Caco-2 (cell line): ENCODE data around the gene NEAT1. TPM values are rescaled to one million over a fixed set of nuclear protein-coding genes. Genes with fewer than 3 reads are reported as not detected.

Source experiments
- BruUV-seq: library from RNA; stranded (reverse); fragments of 400-500 nt; replicated peaks from 2 replicates; lab custom pipeline; 2021; lab: Mats Ljungman, UMichigan
- CTCF ChIA-PET: fragments of 300-600 bp; sonication (Branson Sonifier 250); formaldehyde crosslinking; loops from one replicate; lab custom pipeline; 2022; ENCODE audit warnings: antibody characterized with exemption; lab: Charles Lee
- POLR2A ChIA-PET: fragments of 300-600 bp; sonication (Branson Sonifier 250); formaldehyde crosslinking; loops from one replicate; lab custom pipeline; 2022; ENCODE audit warnings: antibody characterized with exemption; lab: Charles Lee
- DNase-seq, 2 experiments: peaks; one replicate each; pipeline versions ENCODE4 v3.0.0 to v3.0.0-alpha.2; 2020 to 2022
- H3K27me3 ChIP-seq: replicated peaks from 2 replicates; pipeline ENCODE4 v1.6.0; 2011; ENCODE audit warnings: low read length; ENCODE audit not compliant: control insufficient read depth, insufficient read depth
- H3K36me3 ChIP-seq: 2 replicates; pipeline ENCODE4 v1.5.1; 2011; ENCODE audit warnings: low read length; ENCODE audit not compliant: control insufficient read depth, insufficient read depth
- H3K4me1 ChIP-seq: fragments of 250-450 bp; sonication (Bioruptor Pico); 2 replicates; pipeline ENCODE4 v1.5.1; 2020; ENCODE audit warnings: mild to moderate bottlenecking
- H3K4me3 ChIP-seq: 2 replicates; pipeline ENCODE4 v1.5.1; 2011; ENCODE audit warnings: low read depth, mild to moderate bottlenecking, control low read depth, low read length
- H3K9me3 ChIP-seq: fragments of 250-450 bp; sonication (Bioruptor Pico); 2 replicates; pipeline ENCODE4 v1.5.1; 2020; ENCODE audit warnings: mild to moderate bottlenecking, moderate library complexity
- H3K27ac Mint-ChIP-seq: one replicate; pipeline ENCODE4 v1.8.0; 2022; ENCODE audit warnings: mixed read lengths; ENCODE audit not compliant: unreplicated experiment
- H3K27me3 Mint-ChIP-seq: one replicate; pipeline ENCODE4 v1.8.0; 2022; ENCODE audit warnings: mixed read lengths; ENCODE audit not compliant: insufficient read depth, unreplicated experiment
- H3K36me3 Mint-ChIP-seq: one replicate; pipeline ENCODE4 v1.8.0; 2022; ENCODE audit warnings: mild to moderate bottlenecking, mixed read lengths; ENCODE audit not compliant: insufficient read depth, unreplicated experiment
- H3K4me1 Mint-ChIP-seq: one replicate; pipeline ENCODE4 v1.8.0; 2022; ENCODE audit warnings: low read depth, mixed read lengths; ENCODE audit not compliant: unreplicated experiment
- H3K4me3 Mint-ChIP-seq: one replicate; pipeline ENCODE4 v1.8.0; 2022; ENCODE audit warnings: mild to moderate bottlenecking, moderate library complexity, mixed read lengths; ENCODE audit not compliant: unreplicated experiment
- H3K9me3 Mint-ChIP-seq: one replicate; pipeline ENCODE4 v1.8.0; 2022; ENCODE audit warnings: mixed read lengths; ENCODE audit not compliant: unreplicated experiment
- CTCF ChIP-seq, 2 experiments: fragments of 200-600 bp in 1 of 2; IDR thresholded peaks; 1 replicate in 1 of 2; 2 replicates in 1 of 2; pipeline versions ENCODE4 v1.5.1 to v1.8.0; 2011 to 2022; ENCODE audit warnings: antibody characterized with exemption in 1 of 2, control low read depth in 1 of 2, inconsistent platforms in 1 of 2, low read depth in 1 of 2, low read length in 1 of 2, mild to moderate bottlenecking in 1 of 2, moderate library complexity in 1 of 2; ENCODE audit not compliant: insufficient read depth in 1 of 2, severe bottlenecking in 1 of 2, unreplicated experiment in 1 of 2
- intact Hi-C: fragments of 100-400 bp; cut with micrococcal nuclease; formaldehyde crosslinking; loops from one replicate; pipeline ENCODE4 v1.10.0; 2022; ENCODE audit not compliant: unreplicated experiment
- total RNA-seq: library from RNA; stranded (reverse); gene quantifications from 2 replicates; pipeline ENCODE4 v1.2.3, GENCODE V29; 2022

NEAT1 gene
- total RNA-seq, 1 experiment from 2014 or later = 254 TPM

GRCh38 chr11:65399845-65400244 lies 22.8 kb upstream of the NEAT1 start:
- intact Hi-C loops = no loop called here
- POLR2A ChIA-PET = interaction anchor here (0.5 kb wide), 1 partner anchor 94 kb away, joined by 3 read pairs; no protein-coding TSS in a partner anchor
- H3K27ac Mint-ChIP-seq = no peak overlapping the region
- peaks cover 71% of the 10 kb centered on the region for H3K36me3 Mint-ChIP-seq
- peaks cover 4% of the 10 kb centered on the region for H3K4me1 Mint-ChIP-seq
- H3K27me3 Mint-ChIP-seq = no peaks in the 10 kb centered on the region
- CTCF ChIA-PET = interaction anchor here (0.6 kb wide), 1 partner anchor 173 kb away, joined by 3 read pairs; the partner anchor contains the start of gene FAM89B
- no peaks in the 10 kb centered on the region for H3K27me3 ChIP-seq
- H3K36me3 ChIP-seq = peaks cover 4% of the 10 kb centered on the region
- no peak overlapping the region for H3K4me3 Mint-ChIP-seq
- no TSS peak for BruUV-seq
- H3K4me1 ChIP-seq = 0 out of 2 replicates have a peak, but pooled peaks cover 3% of the 10 kb centered on the region
- no peaks in the 10 kb centered on the region for H3K9me3 Mint-ChIP-seq
- TF ChIP-seq CTCF (IDR thresholded peaks at IDR 0.05; ENCODE audit: insufficient read depth in 1 of 2, low read depth in 1 of 2, low read length in 1 of 2, severe bottlenecking in 1 of 2, unreplicated experiment in 1 of 2) = no peak
- DNase-seq = no peak
- H3K4me3 ChIP-seq = no peak overlapping the region
- no peaks in the 10 kb centered on the region for H3K9me3 ChIP-seq

- peaks cover 7% of the 10 kb centered on the region for H3K36me3 ChIP-seq
Observed at GRCh38 chr11:65400307-65401072, 22.1 kb upstream of the NEAT1 start.

More at GRCh38 chr11:65400307-65401072, 22.1 kb upstream of the NEAT1 start:
- H3K9me3 Mint-ChIP-seq = no peaks in the 10 kb centered on the region
- peaks cover 4% of the 10 kb centered on the region for H3K4me1 Mint-ChIP-seq
- ChIA-PET POLR2A (interaction anchor here (0.5 kb wide), 2 partner anchors 67 to 95 kb away, joined by 3 to 12 read pairs; partner anchors contain the start of gene DPF2), CTCF (interaction anchor here (0.8 kb wide), 1 partner anchor 125 kb away, joined by 5 read pairs; no protein-coding TSS in a partner anchor)
- H3K27ac Mint-ChIP-seq = no peak overlapping the region
- peaks cover 78% of the 10 kb centered on the region for H3K36me3 Mint-ChIP-seq
- DNase-seq = no peak
- H3K4me1 ChIP-seq = 0 out of 2 replicates have a peak, but pooled peaks cover 3% of the 10 kb centered on the region
- H3K9me3 ChIP-seq = no peaks in the 10 kb centered on the region
- BruUV-seq = no TSS peak
- no peak for TF ChIP-seq CTCF (IDR thresholded peaks at IDR 0.05; ENCODE audit: insufficient read depth in 1 of 2, low read depth in 1 of 2, low read length in 1 of 2, severe bottlenecking in 1 of 2, unreplicated experiment in 1 of 2)
- H3K4me3 Mint-ChIP-seq = no peak overlapping the region
- no peak overlapping the region for H3K4me3 ChIP-seq
- H3K27me3 Mint-ChIP-seq = no peaks in the 10 kb centered on the region
- H3K27me3 ChIP-seq = no peaks in the 10 kb centered on the region
- intact Hi-C loops = no loop called here
